NB4 (cell line): ENCODE measurements around the gene SOS2.

Experiments used
- MYC ChIP-seq: IDR thresholded peaks from 2 replicates; pipeline ENCODE4 v1.6.1; 2011; ENCODE audit warnings: low read depth, low read length
- POLR2A ChIP-seq: IDR thresholded peaks from 2 replicates; pipeline ENCODE4 v1.6.1; 2011; ENCODE audit warnings: mild to moderate bottlenecking; ENCODE audit not compliant: insufficient read length; ENCODE audit errors: extremely low read depth
- TF ChIP-seq, protein P1 (sequence below): IDR thresholded peaks from one replicate; pipeline ENCODE4 v1.5.1; 2012; ENCODE audit warnings: low read depth, low read length
- TF ChIP-seq, protein P2 (sequence below): IDR thresholded peaks from 2 replicates; pipeline ENCODE4 v1.6.1; 2011; ENCODE audit warnings: low read depth, low read length

DNA sequence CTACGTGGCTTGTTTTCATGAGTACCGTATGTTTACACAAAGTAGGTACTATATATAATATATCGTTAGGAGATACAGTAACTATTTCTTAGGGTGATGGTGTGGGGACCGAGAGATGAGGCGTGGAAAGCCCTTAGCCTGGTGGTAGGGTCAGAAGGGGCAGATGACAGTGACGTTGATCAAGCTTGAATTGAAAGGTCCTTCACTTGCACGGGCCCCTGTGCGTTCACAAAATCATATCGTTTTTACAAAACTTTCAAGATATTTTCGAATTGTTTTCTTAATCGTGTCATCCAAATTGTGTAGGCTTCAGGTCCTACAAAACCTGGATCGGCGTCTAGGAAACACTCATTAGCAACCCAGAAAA is 881 bp upstream of the SOS2 start:
- TF ChIP-seq, protein P1, sequence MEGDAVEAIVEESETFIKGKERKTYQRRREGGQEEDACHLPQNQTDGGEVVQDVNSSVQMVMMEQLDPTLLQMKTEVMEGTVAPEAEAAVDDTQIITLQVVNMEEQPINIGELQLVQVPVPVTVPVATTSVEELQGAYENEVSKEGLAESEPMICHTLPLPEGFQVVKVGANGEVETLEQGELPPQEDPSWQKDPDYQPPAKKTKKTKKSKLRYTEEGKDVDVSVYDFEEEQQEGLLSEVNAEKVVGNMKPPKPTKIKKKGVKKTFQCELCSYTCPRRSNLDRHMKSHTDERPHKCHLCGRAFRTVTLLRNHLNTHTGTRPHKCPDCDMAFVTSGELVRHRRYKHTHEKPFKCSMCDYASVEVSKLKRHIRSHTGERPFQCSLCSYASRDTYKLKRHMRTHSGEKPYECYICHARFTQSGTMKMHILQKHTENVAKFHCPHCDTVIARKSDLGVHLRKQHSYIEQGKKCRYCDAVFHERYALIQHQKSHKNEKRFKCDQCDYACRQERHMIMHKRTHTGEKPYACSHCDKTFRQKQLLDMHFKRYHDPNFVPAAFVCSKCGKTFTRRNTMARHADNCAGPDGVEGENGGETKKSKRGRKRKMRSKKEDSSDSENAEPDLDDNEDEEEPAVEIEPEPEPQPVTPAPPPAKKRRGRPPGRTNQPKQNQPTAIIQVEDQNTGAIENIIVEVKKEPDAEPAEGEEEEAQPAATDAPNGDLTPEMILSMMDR, result no peak
- TF ChIP-seq POLR2A (no peak), MYC (no peak)
- TF ChIP-seq, protein P2, sequence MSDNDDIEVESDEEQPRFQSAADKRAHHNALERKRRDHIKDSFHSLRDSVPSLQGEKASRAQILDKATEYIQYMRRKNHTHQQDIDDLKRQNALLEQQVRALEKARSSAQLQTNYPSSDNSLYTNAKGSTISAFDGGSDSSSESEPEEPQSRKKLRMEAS, result no peak
